Neural cell (in vitro differentiated cells): ENCODE data around the gene SLC2A2. TPM values are rescaled to one million over a fixed set of nuclear protein-coding genes. Genes with fewer than 3 reads are reported as not detected.
A peak's percentile ranks its signal among the peaks of the same experiment; 100 is the strongest.

Source experiments
- H2AFZ ChIP-seq: fragments of 200-600, 300-800 bp; sonication (generic), shearing (Covaris generic); 2 replicates; pipeline ENCODE4 v1.6.0; 2014; ENCODE audit warnings: low read depth, mild to moderate bottlenecking, antibody characterized with exemption, low read length, moderate library complexity
- H3F3A ChIP-seq: fragments of 200-600 bp; shearing (Covaris generic); 2 replicates; pipeline ENCODE4 v1.6.1; 2016; ENCODE audit warnings: mild to moderate bottlenecking, moderate library complexity, mixed read lengths, antibody characterized with exemption, low read length; ENCODE audit not compliant: insufficient read depth, poor library complexity, severe bottlenecking
- H3K27ac ChIP-seq: fragments of 200-600, 300-800 bp; sonication (generic), shearing (Covaris generic); 2 replicates; pipeline ENCODE4 v1.5.1; 2014; ENCODE audit warnings: mild to moderate bottlenecking, low read length, moderate library complexity
- H3K27me3 ChIP-seq: fragments of 300-800, 200-600 bp; sonication (generic), shearing (Covaris generic); 2 replicates; pipeline ENCODE4 v1.6.0; 2014; ENCODE audit warnings: mild to moderate bottlenecking, low read depth, low read length, moderate library complexity; ENCODE audit not compliant: insufficient read depth
- H3K36me3 ChIP-seq: fragments of 300-800, 200-600 bp; sonication (generic), shearing (Covaris generic); 2 replicates; pipeline ENCODE4 v1.5.1; 2014; ENCODE audit warnings: mild to moderate bottlenecking, antibody characterized with exemption, low read length, moderate library complexity; ENCODE audit not compliant: insufficient read depth
- H3K4me2 ChIP-seq: fragments of 300-800, 200-600 bp; sonication (generic), shearing (Covaris generic); 2 replicates; pipeline ENCODE4 v1.6.0; 2014; ENCODE audit warnings: mild to moderate bottlenecking, low read length
- H3K4me3 ChIP-seq: fragments of 300-800, 200-600 bp; sonication (generic), shearing (Covaris generic); 2 replicates; pipeline ENCODE4 v1.5.1; 2014; ENCODE audit warnings: mild to moderate bottlenecking, low read length, moderate library complexity
- H3K79me2 ChIP-seq: fragments of 200-600 bp; shearing (Covaris generic); replicated peaks from 2 replicates; pipeline ENCODE4 v1.6.0; 2014; ENCODE audit warnings: mild to moderate bottlenecking, low read length, moderate library complexity; ENCODE audit not compliant: insufficient read depth
- H3K9ac ChIP-seq: fragments of 300-800, 200-600 bp; sonication (generic), shearing (Covaris generic); 2 replicates; pipeline ENCODE4 v1.6.1; 2016; ENCODE audit warnings: mild to moderate bottlenecking, low read length, mixed read lengths
- H3K9me2 ChIP-seq: fragments of 200-600 bp; shearing (Covaris generic); 2 replicates; pipeline ENCODE4 v1.6.1; 2016; ENCODE audit warnings: mild to moderate bottlenecking, low read length, mixed read lengths; ENCODE audit not compliant: insufficient read depth
- H3K9me3 ChIP-seq: fragments of 200-600, 300-800 bp; sonication (generic), shearing (Covaris generic); 2 replicates; pipeline ENCODE4 v1.6.1; 2016; ENCODE audit warnings: mild to moderate bottlenecking, mixed run types, low read length, moderate library complexity, mixed read lengths
- H4K20me1 ChIP-seq: fragments of 200-600 bp; shearing (Covaris generic); 2 replicates; pipeline ENCODE4 v1.6.1; 2016; ENCODE audit warnings: mild to moderate bottlenecking, mixed run types; ENCODE audit not compliant: insufficient read depth
- EP300 ChIP-seq: fragments of 450-650 bp; conservative IDR thresholded peaks from 2 replicates; pipeline ENCODE4 v1.6.1; 2014; ENCODE audit warnings: antibody characterized with exemption, mild to moderate bottlenecking, moderate library complexity; ENCODE audit not compliant: poor library complexity, severe bottlenecking
- EZH2 ChIP-seq: fragments of 200-600, 300-800 bp; shearing (Covaris generic), sonication (generic); IDR thresholded peaks from 2 replicates; pipeline ENCODE4 v1.6.1; 2014; ENCODE audit warnings: antibody characterized with exemption, low read length, borderline replicate concordance, mild to moderate bottlenecking; ENCODE audit not compliant: insufficient read depth, poor library complexity, severe bottlenecking
- MXI1 ChIP-seq: fragments of 450-650 bp; conservative IDR thresholded peaks from 2 replicates; pipeline ENCODE4 v1.6.1; 2014; ENCODE audit warnings: antibody characterized with exemption, mild to moderate bottlenecking; ENCODE audit not compliant: poor library complexity, severe bottlenecking
- POLR2AphosphoS5 ChIP-seq: IDR thresholded peaks from 2 replicates; pipeline ENCODE4 v1.6.1; 2012
- RAD21 ChIP-seq: fragments of 450-650 bp; conservative IDR thresholded peaks from 2 replicates; pipeline ENCODE4 v1.6.1; 2014; ENCODE audit warnings: antibody characterized with exemption, mild to moderate bottlenecking, moderate library complexity
- SMC3 ChIP-seq: fragments of 450-650 bp; conservative IDR thresholded peaks from 2 replicates; pipeline ENCODE4 v1.6.1; 2014; ENCODE audit warnings: antibody characterized with exemption, mild to moderate bottlenecking, moderate library complexity; ENCODE audit not compliant: poor library complexity
- TAF1 ChIP-seq: IDR thresholded peaks from 2 replicates; pipeline ENCODE4 v1.6.1; 2012; ENCODE audit warnings: low read depth
- polyA plus RNA-seq: library from polyadenylated mRNA; depleted of rRNA; stranded (reverse); fragments of >200 nt; gene quantifications from 2 replicates; pipeline ENCODE4 v1.2.3, GENCODE V29; 2014
- TF ChIP-seq, protein P1 (sequence below): IDR thresholded peaks from 2 replicates; pipeline ENCODE4 v1.6.1; 2012; ENCODE audit warnings: borderline replicate concordance
- TF ChIP-seq, protein P2 (sequence below): fragments of 450-650 bp; IDR thresholded peaks from 2 replicates; pipeline ENCODE4 v1.5.1; 2014; ENCODE audit warnings: antibody characterized with exemption, mild to moderate bottlenecking, moderate library complexity; ENCODE audit not compliant: poor library complexity, severe bottlenecking

The SLC2A2 gene
- polyA plus RNA-seq, 1 donor from 2014 or later = not detected

- H3K27ac ChIP-seq = no peak overlapping the region
- no peaks in the 10 kb centered on the region for H3K36me3 ChIP-seq
- no peaks in the 10 kb centered on the region for H3K9me2 ChIP-seq
- H3K79me2 ChIP-seq = no peaks in the 10 kb centered on the region
- TF ChIP-seq, protein P1, sequence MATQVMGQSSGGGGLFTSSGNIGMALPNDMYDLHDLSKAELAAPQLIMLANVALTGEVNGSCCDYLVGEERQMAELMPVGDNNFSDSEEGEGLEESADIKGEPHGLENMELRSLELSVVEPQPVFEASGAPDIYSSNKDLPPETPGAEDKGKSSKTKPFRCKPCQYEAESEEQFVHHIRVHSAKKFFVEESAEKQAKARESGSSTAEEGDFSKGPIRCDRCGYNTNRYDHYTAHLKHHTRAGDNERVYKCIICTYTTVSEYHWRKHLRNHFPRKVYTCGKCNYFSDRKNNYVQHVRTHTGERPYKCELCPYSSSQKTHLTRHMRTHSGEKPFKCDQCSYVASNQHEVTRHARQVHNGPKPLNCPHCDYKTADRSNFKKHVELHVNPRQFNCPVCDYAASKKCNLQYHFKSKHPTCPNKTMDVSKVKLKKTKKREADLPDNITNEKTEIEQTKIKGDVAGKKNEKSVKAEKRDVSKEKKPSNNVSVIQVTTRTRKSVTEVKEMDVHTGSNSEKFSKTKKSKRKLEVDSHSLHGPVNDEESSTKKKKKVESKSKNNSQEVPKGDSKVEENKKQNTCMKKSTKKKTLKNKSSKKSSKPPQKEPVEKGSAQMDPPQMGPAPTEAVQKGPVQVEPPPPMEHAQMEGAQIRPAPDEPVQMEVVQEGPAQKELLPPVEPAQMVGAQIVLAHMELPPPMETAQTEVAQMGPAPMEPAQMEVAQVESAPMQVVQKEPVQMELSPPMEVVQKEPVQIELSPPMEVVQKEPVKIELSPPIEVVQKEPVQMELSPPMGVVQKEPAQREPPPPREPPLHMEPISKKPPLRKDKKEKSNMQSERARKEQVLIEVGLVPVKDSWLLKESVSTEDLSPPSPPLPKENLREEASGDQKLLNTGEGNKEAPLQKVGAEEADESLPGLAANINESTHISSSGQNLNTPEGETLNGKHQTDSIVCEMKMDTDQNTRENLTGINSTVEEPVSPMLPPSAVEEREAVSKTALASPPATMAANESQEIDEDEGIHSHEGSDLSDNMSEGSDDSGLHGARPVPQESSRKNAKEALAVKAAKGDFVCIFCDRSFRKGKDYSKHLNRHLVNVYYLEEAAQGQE = no peak
- no peak for TF ChIP-seq POLR2AphosphoS5
- TF ChIP-seq RAD21 = no peak
- no peak overlapping the region for H3K9ac ChIP-seq
- H4K20me1 ChIP-seq = no peaks in the 10 kb centered on the region
- no peaks in the 10 kb centered on the region for H3K9me3 ChIP-seq
- H3K4me2 ChIP-seq = no peak overlapping the region
- no peaks in the 10 kb centered on the region for H3F3A ChIP-seq
- H3K4me3 ChIP-seq = no peak overlapping the region
- H3K27me3 ChIP-seq = no peaks in the 10 kb centered on the region
- H2AFZ ChIP-seq = no peak overlapping the region
Measured at GRCh38 chr3:171054231-171054630, 27.7 kb upstream of the SLC2A2 start.

- Histone ChIP-seq H3K4me2 (no peak overlapping the region), H3K27me3 (no peaks in the 10 kb centered on the region), H3K27ac (no peak overlapping the region), H3K9ac (no peak overlapping the region), H3K9me2 (no peaks in the 10 kb centered on the region), H4K20me1 (no peaks in the 10 kb centered on the region), H3F3A (no peaks in the 10 kb centered on the region), H3K36me3 (no peaks in the 10 kb centered on the region), H3K4me3 (no peak overlapping the region), H3K9me3 (no peaks in the 10 kb centered on the region), H3K79me2 (no peaks in the 10 kb centered on the region), H2AFZ (no peak overlapping the region)
- TF ChIP-seq SMC3 (peak; percentile 78), EZH2 (no peak), RAD21 (peak; percentile 76), MXI1 (no peak), EP300 (no peak), TAF1 (no peak), POLR2AphosphoS5 (no peak)
- TF ChIP-seq, protein P2, sequence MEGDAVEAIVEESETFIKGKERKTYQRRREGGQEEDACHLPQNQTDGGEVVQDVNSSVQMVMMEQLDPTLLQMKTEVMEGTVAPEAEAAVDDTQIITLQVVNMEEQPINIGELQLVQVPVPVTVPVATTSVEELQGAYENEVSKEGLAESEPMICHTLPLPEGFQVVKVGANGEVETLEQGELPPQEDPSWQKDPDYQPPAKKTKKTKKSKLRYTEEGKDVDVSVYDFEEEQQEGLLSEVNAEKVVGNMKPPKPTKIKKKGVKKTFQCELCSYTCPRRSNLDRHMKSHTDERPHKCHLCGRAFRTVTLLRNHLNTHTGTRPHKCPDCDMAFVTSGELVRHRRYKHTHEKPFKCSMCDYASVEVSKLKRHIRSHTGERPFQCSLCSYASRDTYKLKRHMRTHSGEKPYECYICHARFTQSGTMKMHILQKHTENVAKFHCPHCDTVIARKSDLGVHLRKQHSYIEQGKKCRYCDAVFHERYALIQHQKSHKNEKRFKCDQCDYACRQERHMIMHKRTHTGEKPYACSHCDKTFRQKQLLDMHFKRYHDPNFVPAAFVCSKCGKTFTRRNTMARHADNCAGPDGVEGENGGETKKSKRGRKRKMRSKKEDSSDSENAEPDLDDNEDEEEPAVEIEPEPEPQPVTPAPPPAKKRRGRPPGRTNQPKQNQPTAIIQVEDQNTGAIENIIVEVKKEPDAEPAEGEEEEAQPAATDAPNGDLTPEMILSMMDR = peak; percentile 67
- TF ChIP-seq, protein P1 = no peak
Measured at GRCh38 chr3:171049861-171050444, 23.4 kb upstream of the SLC2A2 start.
